ENCODE measurements around the gene SGSM2. TPM values are rescaled to one million over a fixed set of nuclear protein-coding genes. Genes with fewer than 3 reads are reported as not detected.
A peak's percentile ranks its signal among the peaks of the same experiment; 100 is the strongest.

The SGSM2 gene
- total and polyA plus RNA-seq, 2 donors (not counting 1 experiment from before 2014, with no cell fraction given) = 139 to 181 TPM

DNA sequence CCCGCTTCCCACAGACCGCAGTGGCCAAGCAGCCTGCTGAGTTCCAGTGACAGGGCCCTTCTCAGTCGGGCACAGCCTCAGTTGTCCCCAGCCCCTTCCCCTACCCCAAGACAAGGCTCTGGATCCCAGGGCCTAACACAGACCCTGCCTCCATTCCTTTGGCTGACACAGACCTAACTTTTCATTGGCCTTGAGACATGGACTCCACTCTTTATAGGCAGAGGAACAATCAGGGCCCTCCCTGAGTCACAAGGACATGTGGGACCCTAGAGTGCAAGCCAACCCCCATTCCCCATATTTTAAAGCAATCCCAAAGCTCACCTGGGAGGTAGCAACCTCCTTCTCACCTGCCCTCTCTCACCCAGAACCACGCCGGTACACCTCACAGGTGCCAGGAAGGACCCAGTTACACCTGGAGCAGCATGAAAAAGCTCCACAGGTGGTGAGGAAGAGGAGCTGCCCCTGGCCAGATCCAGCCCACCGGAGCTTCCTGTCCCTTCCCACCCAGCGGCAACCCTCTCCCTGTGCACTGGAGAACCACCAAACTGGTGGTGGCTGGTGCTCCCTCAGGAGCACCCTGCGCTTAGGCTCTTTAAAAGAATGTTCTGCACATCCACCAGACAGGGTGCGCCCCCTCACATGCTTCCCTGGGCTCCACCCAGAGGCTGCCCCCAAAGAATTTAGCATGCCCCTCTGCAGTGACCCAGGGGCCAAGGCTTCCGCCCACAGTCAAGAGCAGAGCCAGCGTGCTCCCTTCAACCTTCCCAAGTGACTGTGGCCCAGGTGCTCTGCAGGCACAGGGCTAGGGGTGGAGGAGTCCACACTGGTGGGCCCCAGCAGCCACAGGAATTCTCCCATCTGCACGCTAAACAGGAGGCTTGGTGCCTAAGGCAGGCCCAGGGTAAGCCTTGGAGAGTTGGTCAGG is 60.2 kb downstream of the SGSM2 start:
- Histone ChIP-seq H4K20me1 (ENCODE audit: control insufficient read depth, insufficient read depth, low read length, poor library complexity, severe bottlenecking) (peaks cover 54% of the 10 kb centered on the region), H3K27ac (ENCODE audit: low read length in 2 of 2) (peak overlapping the region in 1 of 2 donors; percentile 29), H3K9ac (ENCODE audit: low read length) (peak overlapping the region; percentile 33), H3K27me3 (replicated peaks in 1 of 4; ENCODE audit: control extremely low read depth in 1 of 4, control insufficient read depth in 3 of 4, insufficient read depth in 4 of 4, low read length in 3 of 4) (no peaks in the 10 kb centered on the region), H3K79me2 (ENCODE audit: control insufficient read depth, insufficient read depth, low read length) (peaks cover 61% of the 10 kb centered on the region), H3K4me1 (ENCODE audit: control insufficient read depth in 2 of 2, insufficient read depth in 2 of 2, low read length in 2 of 2) (peaks cover 44 to 58% of the 10 kb centered on the region in 2 donors), H3K9me3 (ENCODE audit: control extremely low read depth in 1 of 3, control insufficient read depth in 2 of 3, insufficient read depth in 1 of 3, low read length in 2 of 3) (no peaks in the 10 kb centered on the region), H3K4me2 (replicated peaks; ENCODE audit: low read depth, low read length, poor library complexity, severe bottlenecking) (peak overlapping the region; percentile 98), H3K4me3 (ENCODE audit: control extremely low read depth in 1 of 5, extremely low read depth in 1 of 5, insufficient read depth in 1 of 5, low read depth in 2 of 5, low read length in 4 of 5) (peak overlapping the region in 2 of 5 experiments; percentile 40 to 43), H2AFZ (ENCODE audit: insufficient read depth, low read depth, low read length, poor library complexity, severe bottlenecking) (peak overlapping the region; percentile 26), H3K36me3 (replicated peaks in 1 of 2; ENCODE audit: control extremely low read depth in 1 of 2, control insufficient read depth in 1 of 2, extremely low read depth in 1 of 2, insufficient read depth in 2 of 2, low read length in 1 of 2) (no peaks in the 10 kb centered on the region)
- intact Hi-C loops (cut with micrococcal nuclease) = no loop called here
- CTCF ChIA-PET = interaction anchor here (3.1 to 3.2 kb wide), 2 partner anchors 15 to 18 kb away, joined by 16 to 17 read pairs; no protein-coding TSS in a partner anchor
- H3K9me3 Mint-ChIP-seq (ENCODE audit: insufficient read depth) = no peaks in the 10 kb centered on the region
- DNase-seq (no peak), ATAC-seq (ENCODE audit: low read depth) (no peak)
- H3K27ac Mint-ChIP-seq = peak overlapping the region; percentile 80
- POLR2A ChIA-PET = no interaction called here
- H3K27me3 Mint-ChIP-seq = no peaks in the 10 kb centered on the region
- TF ChIP-seq, protein P1, sequence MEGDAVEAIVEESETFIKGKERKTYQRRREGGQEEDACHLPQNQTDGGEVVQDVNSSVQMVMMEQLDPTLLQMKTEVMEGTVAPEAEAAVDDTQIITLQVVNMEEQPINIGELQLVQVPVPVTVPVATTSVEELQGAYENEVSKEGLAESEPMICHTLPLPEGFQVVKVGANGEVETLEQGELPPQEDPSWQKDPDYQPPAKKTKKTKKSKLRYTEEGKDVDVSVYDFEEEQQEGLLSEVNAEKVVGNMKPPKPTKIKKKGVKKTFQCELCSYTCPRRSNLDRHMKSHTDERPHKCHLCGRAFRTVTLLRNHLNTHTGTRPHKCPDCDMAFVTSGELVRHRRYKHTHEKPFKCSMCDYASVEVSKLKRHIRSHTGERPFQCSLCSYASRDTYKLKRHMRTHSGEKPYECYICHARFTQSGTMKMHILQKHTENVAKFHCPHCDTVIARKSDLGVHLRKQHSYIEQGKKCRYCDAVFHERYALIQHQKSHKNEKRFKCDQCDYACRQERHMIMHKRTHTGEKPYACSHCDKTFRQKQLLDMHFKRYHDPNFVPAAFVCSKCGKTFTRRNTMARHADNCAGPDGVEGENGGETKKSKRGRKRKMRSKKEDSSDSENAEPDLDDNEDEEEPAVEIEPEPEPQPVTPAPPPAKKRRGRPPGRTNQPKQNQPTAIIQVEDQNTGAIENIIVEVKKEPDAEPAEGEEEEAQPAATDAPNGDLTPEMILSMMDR (IDR thresholded peaks at IDR 0.05) = no peak
- no peak for TF ChIP-seq EZH2 (IDR thresholded peaks at IDR 0.05; ENCODE audit: borderline replicate concordance, insufficient read depth, low read depth, low read length, poor library complexity, severe bottlenecking)
- peaks cover 55% of the 10 kb centered on the region for H3K4me1 Mint-ChIP-seq
- 67% methylated on average over 9 of the region's 12 CpGs for WGBS (ENCODE audit: insufficient coverage)
- peak overlapping the region; percentile 99 for H3K4me3 Mint-ChIP-seq

DNA sequence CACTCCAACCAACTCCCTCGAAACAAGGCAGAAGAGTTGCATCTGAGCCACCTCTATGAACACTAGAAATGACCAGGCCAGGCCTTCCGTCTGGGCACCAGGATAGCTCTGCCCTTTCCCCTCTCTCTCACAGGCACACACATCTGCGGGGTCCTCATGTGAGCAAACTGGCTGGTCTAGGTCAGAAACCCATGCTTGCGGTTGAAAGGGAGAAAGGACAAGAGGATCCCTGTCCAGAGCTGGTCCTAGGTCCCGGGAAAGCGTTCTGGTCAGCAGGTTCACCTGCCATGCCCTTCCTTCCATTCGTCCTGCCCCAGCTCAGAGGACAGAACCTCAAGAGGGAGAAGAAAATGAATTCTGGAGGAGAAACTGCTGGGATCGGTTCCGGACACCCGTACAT is 60.9 kb downstream of the SGSM2 start:
- H3K4me3 Mint-ChIP-seq = peak overlapping the region; percentile 99
- WGBS (ENCODE audit: insufficient coverage) = 96% methylated on average over 7 of the region's 10 CpGs
- Histone ChIP-seq H3K4me3 (ENCODE audit: control extremely low read depth in 1 of 5, extremely low read depth in 1 of 5, insufficient read depth in 1 of 5, low read depth in 2 of 5, low read length in 4 of 5) (no peak overlapping the region), H3K36me3 (replicated peaks in 1 of 2; ENCODE audit: control extremely low read depth in 1 of 2, control insufficient read depth in 1 of 2, extremely low read depth in 1 of 2, insufficient read depth in 2 of 2, low read length in 1 of 2) (no peaks in the 10 kb centered on the region), H3K9me3 (ENCODE audit: control extremely low read depth in 1 of 3, control insufficient read depth in 2 of 3, insufficient read depth in 1 of 3, low read length in 2 of 3) (no peaks in the 10 kb centered on the region), H4K20me1 (ENCODE audit: control insufficient read depth, insufficient read depth, low read length, poor library complexity, severe bottlenecking) (peaks cover 54% of the 10 kb centered on the region), H3K27me3 (replicated peaks in 1 of 4; ENCODE audit: control extremely low read depth in 1 of 4, control insufficient read depth in 3 of 4, insufficient read depth in 4 of 4, low read length in 3 of 4) (no peaks in the 10 kb centered on the region), H3K4me2 (replicated peaks; ENCODE audit: low read depth, low read length, poor library complexity, severe bottlenecking) (peak overlapping the region; percentile 98), H3K4me1 (ENCODE audit: control insufficient read depth in 2 of 2, insufficient read depth in 2 of 2, low read length in 2 of 2) (peaks cover 48 to 62% of the 10 kb centered on the region in 2 donors), H3K27ac (ENCODE audit: low read length in 2 of 2) (no peak overlapping the region), H2AFZ (ENCODE audit: insufficient read depth, low read depth, low read length, poor library complexity, severe bottlenecking) (no peak overlapping the region), H3K9ac (ENCODE audit: low read length) (no peak overlapping the region), H3K79me2 (ENCODE audit: control insufficient read depth, insufficient read depth, low read length) (peaks cover 61% of the 10 kb centered on the region)
- peak overlapping the region; percentile 59 for H3K27ac Mint-ChIP-seq
- ChIA-PET POLR2A (no interaction called here), CTCF (interaction anchor here (3.1 to 3.2 kb wide), 2 partner anchors 15 to 18 kb away, joined by 16 to 17 read pairs; no protein-coding TSS in a partner anchor)
- ATAC-seq (ENCODE audit: low read depth) = no peak
- H3K4me1 Mint-ChIP-seq = peaks cover 59% of the 10 kb centered on the region
- no peaks in the 10 kb centered on the region for H3K9me3 Mint-ChIP-seq (ENCODE audit: insufficient read depth)
- no peaks in the 10 kb centered on the region for H3K27me3 Mint-ChIP-seq
- intact Hi-C loops (cut with micrococcal nuclease) = no loop called here
- DNase-seq = no peak
- TF ChIP-seq, protein P1 (IDR thresholded peaks at IDR 0.05) = no peak
- TF ChIP-seq EZH2 (IDR thresholded peaks at IDR 0.05; ENCODE audit: borderline replicate concordance, insufficient read depth, low read depth, low read length, poor library complexity, severe bottlenecking) = no peak
